Measurements from ENCODE around the gene GRIN3A.

DNA sequence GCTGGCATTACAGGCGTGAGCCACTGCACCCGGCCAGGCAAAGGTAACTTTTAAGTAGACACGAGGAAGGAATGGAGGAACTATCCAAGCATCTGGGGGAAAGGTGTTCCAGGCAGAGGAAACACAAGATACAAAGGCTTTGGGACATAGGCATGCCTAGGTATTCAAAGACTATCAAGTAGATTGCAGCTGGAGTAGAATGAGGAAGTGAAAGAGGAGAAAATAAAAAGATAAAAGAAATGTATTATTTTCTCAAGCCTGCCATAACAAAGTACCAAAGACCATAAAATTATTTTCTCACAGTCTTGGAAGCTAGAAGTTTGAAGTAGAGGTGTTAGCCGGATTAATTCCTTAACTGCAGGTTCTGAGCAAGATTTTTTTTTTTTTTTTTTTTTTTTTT is 39.9 kb upstream of the GRIN3A start:
- TF ChIP-seq GATA2 (IDR thresholded peaks at IDR 0.05; ENCODE audit: low read depth, low read length): no peak
- TF ChIP-seq GATA3 (IDR thresholded peaks at IDR 0.05; ENCODE audit: low read depth, low read length): no peak
